K562 (cell line): Measurements from ENCODE around the gene RDH8. TPM values are rescaled to one million over a fixed set of nuclear protein-coding genes. Genes with fewer than 3 reads are reported as not detected.

Source experiments
- ATAC-seq: fragments of 200-7000 bp; cut with Tn5 transposase; 3 replicates; pipeline ENCODE4 v1.9.1; 2020; ENCODE audit warnings: moderate library complexity
- BruUV-seq: library from RNA; stranded (reverse); fragments of 400-500 nt; replicated peaks from 2 replicates; lab custom pipeline; 2021; lab: Mats Ljungman, UMichigan
- CTCF ChIA-PET: fragments of 300-600 bp; formaldehyde crosslinking; extraction: SDS; loops from one replicate; lab custom pipeline; 2021; ENCODE audit warnings: low intra/inter-chr PET ratio; lab: Yijun Ruan, JAX
- POLR2A ChIA-PET: fragments of 300-600, 350-650 bp; sonication (Branson Sonifier 250); formaldehyde crosslinking; extraction: SDS; loops from one replicate; lab custom pipeline; 2021; ENCODE audit warnings: antibody characterized with exemption, inconsistent platforms; lab: Yijun Ruan, JAX
- DNase-seq, 4 experiments: peaks; one replicate each; pipeline versions ENCODE4 v3.0.0 to v3.0.0-alpha.2; 2011 to 2018; ENCODE audit warnings: low spot score in 3 of 4, mixed read lengths in 3 of 4; ENCODE audit errors: extremely low read depth in 1 of 4
- FAIRE-seq: peaks from 2 replicates; lab custom pipeline; 2011; peaks lifted over from hg19 to GRCh38; lab: Jason Lieb, UNC
- H2AFZ ChIP-seq: 2 replicates; pipeline ENCODE4 v1.6.0; 2011; ENCODE audit warnings: low read depth, low read length, control low read depth, inconsistent platforms
- H3K27ac ChIP-seq: fragments of 200-600 bp; 3 replicates; pipeline ENCODE4 v1.8.0; 2011; ENCODE audit warnings: low read depth, mild to moderate bottlenecking, control low read depth, inconsistent platforms, low read length, moderate library complexity, mixed read lengths; ENCODE audit errors: extremely low read depth
- H3K27me3 ChIP-seq, 2 experiments: fragments of 300-600 bp in 1 of 2; 2 replicates in 1 of 2; 3 replicates in 1 of 2; pipeline versions ENCODE4 v1.6.0 to v1.8.0; 2011; ENCODE audit warnings: inconsistent platforms in 2 of 2, low read length in 2 of 2, mild to moderate bottlenecking in 1 of 2, mixed read lengths in 1 of 2, moderate library complexity in 1 of 2; ENCODE audit not compliant: control insufficient read depth in 2 of 2, insufficient read depth in 2 of 2
- H3K36me3 ChIP-seq: fragments of 300-600 bp; 3 replicates; pipeline ENCODE4 v1.8.0; 2011; ENCODE audit warnings: mild to moderate bottlenecking, low read length, inconsistent platforms; ENCODE audit not compliant: control insufficient read depth, insufficient read depth
- H3K4me1 ChIP-seq, 2 experiments: fragments of 200-600 bp in 1 of 2; replicated peaks in 1 of 2; 2 replicates in 1 of 2; 3 replicates in 1 of 2; pipeline versions ENCODE4 v1.5.1 to v1.8.0; 2011; ENCODE audit warnings: inconsistent platforms in 2 of 2, low read length in 2 of 2, mild to moderate bottlenecking in 1 of 2, mixed read lengths in 1 of 2, moderate library complexity in 1 of 2; ENCODE audit not compliant: control insufficient read depth in 2 of 2, insufficient read depth in 2 of 2
- H3K4me2 ChIP-seq: 2 replicates; pipeline ENCODE4 v1.6.1; 2011; ENCODE audit warnings: low read length, control low read depth, inconsistent platforms, mixed read lengths; ENCODE audit not compliant: insufficient read depth
- H3K4me3 ChIP-seq: fragments of 200-600 bp; sonication (generic), shearing (Covaris generic); 2 replicates; pipeline ENCODE4 v1.5.1; 2016; ENCODE audit warnings: control low read depth, inconsistent platforms
- H3K79me2 ChIP-seq: fragments of 200-600 bp; 3 replicates; pipeline ENCODE4 v1.8.0; 2011; ENCODE audit warnings: low read length, inconsistent platforms; ENCODE audit not compliant: control insufficient read depth, insufficient read depth
- H3K9ac ChIP-seq, 2 experiments: 2 replicates each; pipeline versions ENCODE4 v1.6.0 to v1.6.1; 2011; ENCODE audit warnings: low read depth in 2 of 2, low read length in 2 of 2, control low read depth in 1 of 2, inconsistent platforms in 1 of 2, mild to moderate bottlenecking in 1 of 2, mixed read lengths in 1 of 2; ENCODE audit not compliant: insufficient read depth in 1 of 2
- H3K9me1 ChIP-seq: one replicate; pipeline ENCODE4 v1.6.0; 2011; ENCODE audit warnings: inconsistent platforms, mild to moderate bottlenecking, low read length, moderate library complexity; ENCODE audit not compliant: control insufficient read depth, insufficient read depth
- H3K9me3 ChIP-seq: replicated peaks from 2 replicates; pipeline ENCODE4 v1.5.1; 2011; ENCODE audit warnings: low read depth, low read length, inconsistent platforms; ENCODE audit not compliant: control insufficient read depth, insufficient read depth
- H4K20me1 ChIP-seq: replicated peaks from 2 replicates; pipeline ENCODE4 v1.6.1; 2011; ENCODE audit warnings: low read length, inconsistent platforms, mixed read lengths; ENCODE audit not compliant: control insufficient read depth, insufficient read depth
- E2F1 ChIP-seq: sonication (generic); formaldehyde crosslinking; IDR thresholded peaks from 2 replicates; pipeline ENCODE4 v1.8.1; 2023; ENCODE audit warnings: mild to moderate bottlenecking, missing genetic modification reagents, moderate library complexity
- HDAC1 ChIP-seq, 2 experiments: fragments of 450-650 bp; IDR thresholded peaks; 2 replicates each; pipeline ENCODE4 v1.6.1; 2016 to 2017; ENCODE audit warnings: inconsistent platforms in 1 of 2, mild to moderate bottlenecking in 1 of 2, moderate library complexity in 1 of 2
- MED1 ChIP-seq: sonication (generic); formaldehyde crosslinking; IDR thresholded peaks from 2 replicates; pipeline ENCODE4 v1.8.1; 2023; ENCODE audit warnings: missing genetic modification reagents, borderline replicate concordance
- MEIS2 ChIP-seq: fragments of 450-650 bp; IDR thresholded peaks from 2 replicates; pipeline ENCODE4 v1.6.1; 2014; ENCODE audit warnings: mild to moderate bottlenecking; ENCODE audit not compliant: partially characterized antibody
- SMARCB1 ChIP-seq: IDR thresholded peaks from 2 replicates; pipeline ENCODE4 v1.6.1; 2011; ENCODE audit warnings: improper control_type of control experiment, low read depth; ENCODE audit not compliant: insufficient read length
- TCF7L2 ChIP-seq: fragments of 150-350 bp; IDR thresholded peaks from 2 replicates; pipeline ENCODE4 v1.6.1; 2016; ENCODE audit warnings: low read depth, mild to moderate bottlenecking, low read length, moderate library complexity
- TSHZ1 ChIP-seq: fragments of 250-450 bp; sonication (Bioruptor Pico); IDR thresholded peaks from 2 replicates; pipeline ENCODE4 v1.4.0; 2020; ENCODE audit warnings: mild to moderate bottlenecking, moderate library complexity
- ZFP1 ChIP-seq: fragments of 450-650 bp; formaldehyde crosslinking; IDR thresholded peaks from 2 replicates; pipeline ENCODE4 v1.4.0; 2020; ENCODE audit warnings: mild to moderate bottlenecking, mixed read lengths
- ZNF253 ChIP-seq: fragments of 250-450 bp; sonication (Bioruptor Pico); conservative IDR thresholded peaks from 2 replicates; pipeline ENCODE4 v1.6.1; 2021; ENCODE audit warnings: mild to moderate bottlenecking
- ZNF280A ChIP-seq: fragments of 450-650 bp; IDR thresholded peaks from 2 replicates; pipeline ENCODE4 v1.6.1; 2018; ENCODE audit warnings: mild to moderate bottlenecking, low read depth; ENCODE audit not compliant: partially characterized antibody
- ZNF311 ChIP-seq: fragments of 250-450 bp; sonication (Bioruptor Pico); IDR thresholded peaks from 2 replicates; pipeline ENCODE4 v1.4.0; 2020; ENCODE audit warnings: mild to moderate bottlenecking, moderate library complexity
- ZNF518B ChIP-seq: fragments of 250-450 bp; sonication (Bioruptor Pico); IDR thresholded peaks from 2 replicates; pipeline ENCODE4 v1.5.0; 2021; ENCODE audit warnings: mild to moderate bottlenecking, moderate library complexity
- WGBS: fragments of 100-300 bp; shearing (Covaris generic); methylation state at CpG from one replicate; pipeline ENCODE4 v1.1.6; 2016; ENCODE audit warnings: low coverage, mixed read lengths; ENCODE audit not compliant: insufficient coverage; ENCODE audit errors: missing lambda C conversion rate; 5-methylcytosine and 5-hydroxymethylcytosine counted together
- in situ Hi-C: fragments of 300-500 bp; cut with MboI; formaldehyde crosslinking; loops from 4 replicates; pipeline ENCODE4 v1.15.0; 2018; ENCODE audit warnings: inconsistent platforms, mixed read lengths
- intact Hi-C: fragments of 100-400 bp; cut with micrococcal nuclease; formaldehyde crosslinking; loops from 2 replicates; pipeline ENCODE4 v1.14.2; 2022
- polyA plus RNA-seq, 8 experiments: library from polyadenylated mRNA; depleted of rRNA in 4 of 8; stranded (reverse) in 5 of 8; unstranded in 3 of 8; fragments of >200 nt; fragmentation: Nextera tagmentation in 2 of 8; fragmentation: Illumina TruSeq in 1 of 8; extraction: Ambion mirVana in 2 of 8; extraction: Trizol in 1 of 8; gene quantifications; 2 replicates each; pipeline versions ENCODE4 v1.2.1 to v1.2.3, GENCODE V29; 2011 to 2014; ENCODE audit warnings: inconsistent platforms in 1 of 8, missing spikeins in 1 of 8
- total RNA-seq, 7 experiments: library from RNA; depleted of rRNA in 6 of 7; stranded (reverse); fragments of >200 nt in 6 of 7; fragmentation: Illumina TruSeq in 2 of 7; extraction: Trizol in 2 of 7; gene quantifications; 2 replicates each; pipeline versions ENCODE4 v1.2.1 to v1.2.3, GENCODE V29; 2011 to 2021; ENCODE audit warnings: low replicate concordance in 1 of 7

Gene RDH8
- total and polyA plus RNA-seq, 9 of the 15 experiments (the other 6 are each of a cell fraction or from before 2014, with no cell fraction given): not detected

- in situ Hi-C loops: no loop called here
- no peak for DNase-seq
- no peak overlapping the region for H3K4me3 ChIP-seq
- no peaks in the 10 kb centered on the region for H3K79me2 ChIP-seq
- H3K27me3 ChIP-seq: peaks cover 36 to 78% of the 10 kb centered on the region in 2 experiments
- CTCF ChIA-PET: no interaction called here
- no peak overlapping the region; a peak in 1 of 4 replicates for H3K9ac ChIP-seq
- no peaks in the 10 kb centered on the region for H3K9me1 ChIP-seq
- 0 out of 5 replicates have a peak, but pooled peaks cover 0 to 3% of the 10 kb centered on the region in 2 experiments for H3K4me1 ChIP-seq
- ATAC-seq: no peak
- no peak overlapping the region for H2AFZ ChIP-seq
- WGBS: 1% methylated on average over 8 of the region's 8 CpGs
- POLR2A ChIA-PET: interaction anchor here (0.7 to 0.8 kb wide), 2 partner anchors 13 to 27 kb away, joined by 3 read pairs; no protein-coding TSS in a partner anchor
- H3K27ac ChIP-seq: no peak overlapping the region
- intact Hi-C loops: no loop called here
- H3K9me3 ChIP-seq: no peaks in the 10 kb centered on the region
- FAIRE-seq: no peak
- peaks cover 2% of the 10 kb centered on the region; the same call in 1 of the 2 replicates for H4K20me1 ChIP-seq
- BruUV-seq: no TSS peak
- no peak overlapping the region for H3K4me2 ChIP-seq
- H3K36me3 ChIP-seq: no peaks in the 10 kb centered on the region
- TF ChIP-seq ZNF311 (CRISPR knock-in tag): no peak
- TF ChIP-seq ZNF518B: no peak
- no peak for TF ChIP-seq MEIS2
- no peak for TF ChIP-seq E2F1 (CRISPR knock-in tag)
- no peak for TF ChIP-seq ZFP1 (CRISPR knock-in tag)
- TF ChIP-seq HDAC1 (IDR thresholded peaks at IDR 0.05): no peak
- no peak for TF ChIP-seq TCF7L2
- TF ChIP-seq MED1 (CRISPR knock-in tag): no peak
- TF ChIP-seq ZNF280A: no peak
- TF ChIP-seq SMARCB1: no peak
- no peak for TF ChIP-seq ZNF253 (CRISPR knock-in tag)
- no peak for TF ChIP-seq TSHZ1 (CRISPR knock-in tag)
Measured at GRCh38 chr19:10033614-10034013, 20.3 kb downstream of the RDH8 start.
